Osteocyte (in vitro differentiated cells): Measurements from ENCODE around the gene ANKRD30A. TPM values are rescaled to one million over a fixed set of nuclear protein-coding genes. Genes with fewer than 3 reads are reported as not detected.
"Not testable (repeated sequence)": the region's sequence is repeated elsewhere in the genome, so short reads cannot be mapped to it uniquely, and the experiment has no call there.

Experiments
- DNase-seq: peaks from one replicate; pipeline ENCODE4 v3.0.0; 2021; ENCODE audit warnings: mixed read lengths; ENCODE audit not compliant: unreplicated experiment; ENCODE audit errors: extremely low spot score
- H3K27ac Mint-ChIP-seq: one replicate; pipeline ENCODE4 v1.8.0; 2021; ENCODE audit warnings: mild to moderate bottlenecking, mixed read lengths; ENCODE audit not compliant: unreplicated experiment
- H3K27me3 Mint-ChIP-seq: one replicate; pipeline ENCODE4 v1.8.0; 2021; ENCODE audit warnings: mixed read lengths; ENCODE audit not compliant: unreplicated experiment
- H3K36me3 Mint-ChIP-seq: one replicate; pipeline ENCODE4 v1.8.0; 2021; ENCODE audit warnings: mixed read lengths; ENCODE audit not compliant: unreplicated experiment
- H3K4me1 Mint-ChIP-seq: one replicate; pipeline ENCODE4 v1.8.0; 2021; ENCODE audit warnings: mixed read lengths; ENCODE audit not compliant: unreplicated experiment
- H3K4me3 Mint-ChIP-seq: one replicate; pipeline ENCODE4 v1.8.0; 2021; ENCODE audit warnings: mild to moderate bottlenecking, moderate library complexity, mixed read lengths; ENCODE audit not compliant: unreplicated experiment
- H3K9me3 Mint-ChIP-seq: one replicate; pipeline ENCODE4 v1.8.0; 2021; ENCODE audit warnings: mixed read lengths; ENCODE audit not compliant: unreplicated experiment
- CTCF ChIP-seq: fragments of 200-600 bp; sonication (generic); IDR thresholded peaks from 2 replicates; pipeline ENCODE4 v1.5.0; 2021; ENCODE audit warnings: antibody characterized with exemption, mild to moderate bottlenecking, moderate library complexity
- total RNA-seq: library from RNA; stranded (reverse); gene quantifications from 2 replicates; pipeline ENCODE4 v1.2.1, GENCODE V29; 2021

Gene ANKRD30A
- total RNA-seq, 1 donor from 2014 or later: not detected

- no peaks in the 10 kb centered on the region for H3K27me3 Mint-ChIP-seq
- H3K9me3 Mint-ChIP-seq: peaks cover 41% of the 10 kb centered on the region
- no peaks in the 10 kb centered on the region for H3K36me3 Mint-ChIP-seq
- TF ChIP-seq CTCF: no peak
- H3K4me3 Mint-ChIP-seq: no peak overlapping the region
- H3K4me1 Mint-ChIP-seq: no peaks in the 10 kb centered on the region
- no peak overlapping the region for H3K27ac Mint-ChIP-seq
- no peak for DNase-seq
Measured at GRCh38 chr10:37379991-37380390, 254.6 kb downstream of the ANKRD30A start.

GRCh38 chr10:37381271-37381670, 255.9 kb downstream of the ANKRD30A start:
- peaks cover 43% of the 10 kb centered on the region for H3K9me3 Mint-ChIP-seq
- no peak for DNase-seq
- no peak overlapping the region for H3K27ac Mint-ChIP-seq
- H3K27me3 Mint-ChIP-seq: no peaks in the 10 kb centered on the region
- no peak for TF ChIP-seq CTCF
- H3K36me3 Mint-ChIP-seq: no peaks in the 10 kb centered on the region
- no peaks in the 10 kb centered on the region for H3K4me1 Mint-ChIP-seq
- H3K4me3 Mint-ChIP-seq: no peak overlapping the region

- Mint-ChIP-seq H3K9me3 (peaks cover 36% of the 10 kb centered on the region), H3K27ac (no peak overlapping the region), H3K36me3 (no peaks in the 10 kb centered on the region), H3K4me3 (no peak overlapping the region), H3K27me3 (no peaks in the 10 kb centered on the region), H3K4me1 (no peaks in the 10 kb centered on the region)
- TF ChIP-seq CTCF: no peak
- DNase-seq: no peak
Measured at GRCh38 chr10:37384923-37385322, 259.5 kb downstream of the ANKRD30A start.

- no peak for DNase-seq
- TF ChIP-seq CTCF: no peak
- Mint-ChIP-seq H3K9me3 (peaks cover 47% of the 10 kb centered on the region), H3K27ac (no peak overlapping the region), H3K36me3 (no peaks in the 10 kb centered on the region), H3K4me1 (no peaks in the 10 kb centered on the region), H3K4me3 (no peak overlapping the region), H3K27me3 (no peaks in the 10 kb centered on the region)
Measured at GRCh38 chr10:37390926-37391325, 265.5 kb downstream of the ANKRD30A start.

- not testable (repeated sequence) for H3K27ac Mint-ChIP-seq, H3K36me3 Mint-ChIP-seq, H3K27me3 Mint-ChIP-seq, H3K4me3 Mint-ChIP-seq, DNase-seq, H3K4me1 Mint-ChIP-seq
- H3K9me3 Mint-ChIP-seq: peaks cover 49% of the 10 kb centered on the region
Measured at GRCh38 chr10:37400774-37401173, 275.4 kb downstream of the ANKRD30A start.

- TF ChIP-seq CTCF: no peak
- Mint-ChIP-seq H3K27ac (no peak overlapping the region), H3K4me3 (no peak overlapping the region), H3K36me3 (no peaks in the 10 kb centered on the region), H3K4me1 (no peaks in the 10 kb centered on the region), H3K9me3 (peaks cover 49% of the 10 kb centered on the region), H3K27me3 (no peaks in the 10 kb centered on the region)
- no peak for DNase-seq
Measured at GRCh38 chr10:37401225-37401624, 275.8 kb downstream of the ANKRD30A start.
